Gastrocnemius medialis (tissue), 4 donors: Measurements from ENCODE around the gene TMEM220.
A peak's percentile ranks its signal among the peaks of the same experiment; 100 is the strongest.

Source experiments
- CTCF ChIP-seq, 5 experiments: fragments of 450-650 bp in 3 of 5; fragments of 200-600 bp in 2 of 5; sonication (generic) in 2 of 5; IDR thresholded peaks in 4 of 5; conservative IDR thresholded peaks in 1 of 5; 1 replicate in 4 of 5; 2 replicates in 1 of 5; pipeline ENCODE4 v1.5.1; 2016 to 2019; ENCODE audit warnings: antibody characterized with exemption in 5 of 5, mild to moderate bottlenecking in 3 of 5, moderate library complexity in 3 of 5
- POLR2A ChIP-seq, 2 donors: fragments of 450-650 bp; IDR thresholded peaks; one replicate each; pipeline ENCODE4 v1.6.1; 2017; ENCODE audit warnings: antibody characterized with exemption in 2 of 2, mild to moderate bottlenecking in 2 of 2, moderate library complexity in 2 of 2

GRCh38 chr17:10772425-10773380 lies 42.9 kb upstream of the TMEM220 start:
- TF ChIP-seq CTCF (IDR thresholded peaks at IDR 0.05 in 4 of 5, conservative IDR thresholded peaks at IDR 0.05 in 1 of 5), result peak in 4 of 5 experiments; percentile 11 to 37 (median 27)
- TF ChIP-seq POLR2A (IDR thresholded peaks at IDR 0.05), result no peak
